Measurements from ENCODE around the gene ATG4D. TPM values are rescaled to one million over a fixed set of nuclear protein-coding genes. Genes with fewer than 3 reads are reported as not detected.

The ATG4D gene
- total RNA-seq, 2 experiments from 2014 or later: 29.6 to 46.8 TPM

- intact Hi-C loops (cut with micrococcal nuclease; ENCODE audit: unreplicated experiment): no loop called here
- no peak overlapping the region for H3K4me2 ChIP-seq (ENCODE audit: low read length)
- H2AFZ ChIP-seq (ENCODE audit: low read length): no peak overlapping the region
- ChIA-PET POLR2A (no interaction called here), CTCF (ENCODE audit: unreplicated experiment) (no interaction called here)
- no TSS peak for BruUV-seq (replicated peaks)
- no peaks in the 10 kb centered on the region for H4K20me1 ChIP-seq (ENCODE audit: insufficient read depth, low read length)
- no peaks in the 10 kb centered on the region for H3K9me3 ChIP-seq (ENCODE audit: low read length)
- no peak overlapping the region for H3K27ac ChIP-seq (ENCODE audit: low read depth, low read length, poor library complexity, severe bottlenecking)
- no peak for DNase-seq (ENCODE audit: low spot score)
- no peak overlapping the region for H3K4me3 ChIP-seq (ENCODE audit: low read depth, low read length, poor library complexity, severe bottlenecking)
- H3K36me3 ChIP-seq (ENCODE audit: insufficient read depth, low read length): no peaks in the 10 kb centered on the region
- no peaks in the 10 kb centered on the region for H3K79me2 ChIP-seq (ENCODE audit: insufficient read depth, low read depth, low read length)
- TF ChIP-seq EZH2phosphoT487 (IDR thresholded peaks at IDR 0.05; ENCODE audit: borderline replicate concordance, low read depth, low read length): no peak
- no peaks in the 10 kb centered on the region for H3K9me2 ChIP-seq (ENCODE audit: insufficient read depth, low read length)
- H3K4me1 ChIP-seq (ENCODE audit: insufficient read depth, low read length, poor library complexity, severe bottlenecking): peaks cover 13% of the 10 kb centered on the region
These were observed 22.9 kb upstream of the ATG4D start for GRCh38 chr19:10520652-10521318.

GRCh38 chr19:10521461-10522171, 22.1 kb upstream of the ATG4D start:
- H3K79me2 ChIP-seq (ENCODE audit: insufficient read depth, low read depth, low read length): no peaks in the 10 kb centered on the region
- CTCF ChIA-PET (ENCODE audit: unreplicated experiment): no interaction called here
- no TSS peak for BruUV-seq (replicated peaks)
- no peaks in the 10 kb centered on the region for H3K9me3 ChIP-seq (ENCODE audit: low read length)
- no peak overlapping the region for H3K27ac ChIP-seq (ENCODE audit: low read depth, low read length, poor library complexity, severe bottlenecking)
- H2AFZ ChIP-seq (ENCODE audit: low read length): no peak overlapping the region
- H3K4me3 ChIP-seq (ENCODE audit: low read depth, low read length, poor library complexity, severe bottlenecking): no peak overlapping the region
- H3K9me2 ChIP-seq (ENCODE audit: insufficient read depth, low read length): no peaks in the 10 kb centered on the region
- H3K36me3 ChIP-seq (ENCODE audit: insufficient read depth, low read length): no peaks in the 10 kb centered on the region
- intact Hi-C loops (cut with micrococcal nuclease; ENCODE audit: unreplicated experiment): no loop called here
- POLR2A ChIA-PET: interaction anchor here (0.6 to 1.3 kb wide), 3 partner anchors 13 to 176 kb away, joined by 3 to 4 read pairs (median 3); no protein-coding TSS in a partner anchor
- TF ChIP-seq CTCF (conservative IDR thresholded peaks at IDR 0.05; ENCODE audit: low read length) (no peak), EZH2phosphoT487 (IDR thresholded peaks at IDR 0.05; ENCODE audit: borderline replicate concordance, low read depth, low read length) (no peak)
- H3K4me1 ChIP-seq (ENCODE audit: insufficient read depth, low read length, poor library complexity, severe bottlenecking): peaks cover 13% of the 10 kb centered on the region
- H3K4me2 ChIP-seq (ENCODE audit: low read length): no peak overlapping the region
- H4K20me1 ChIP-seq (ENCODE audit: insufficient read depth, low read length): no peaks in the 10 kb centered on the region
- DNase-seq (ENCODE audit: low spot score): no peak

- Histone ChIP-seq H3K4me1 (ENCODE audit: insufficient read depth, low read length, poor library complexity, severe bottlenecking) (peaks cover 5% of the 10 kb centered on the region), H3K9me3 (ENCODE audit: low read length) (no peaks in the 10 kb centered on the region), H3K4me2 (ENCODE audit: low read length) (no peak overlapping the region), H3K79me2 (ENCODE audit: insufficient read depth, low read depth, low read length) (no peaks in the 10 kb centered on the region), H3K9me2 (ENCODE audit: insufficient read depth, low read length) (no peaks in the 10 kb centered on the region), H3K27ac (ENCODE audit: low read depth, low read length, poor library complexity, severe bottlenecking) (no peak overlapping the region), H4K20me1 (ENCODE audit: insufficient read depth, low read length) (no peaks in the 10 kb centered on the region), H3K4me3 (ENCODE audit: low read depth, low read length, poor library complexity, severe bottlenecking) (no peak overlapping the region), H3K36me3 (ENCODE audit: insufficient read depth, low read length) (no peaks in the 10 kb centered on the region), H2AFZ (ENCODE audit: low read length) (no peak overlapping the region)
- DNase-seq (ENCODE audit: low spot score): no peak
- ChIA-PET CTCF (ENCODE audit: unreplicated experiment) (no interaction called here), POLR2A (no interaction called here)
- intact Hi-C loops (cut with micrococcal nuclease; ENCODE audit: unreplicated experiment): no loop called here
- TF ChIP-seq EZH2phosphoT487 (IDR thresholded peaks at IDR 0.05; ENCODE audit: borderline replicate concordance, low read depth, low read length): no peak
- TF ChIP-seq CTCF (conservative IDR thresholded peaks at IDR 0.05; ENCODE audit: low read length): no peak
- BruUV-seq (replicated peaks): no TSS peak
These were observed 20.5 kb upstream of the ATG4D start for GRCh38 chr19:10523135-10523636.

All from OCI-LY7 (cell line).